Cardiac atrium fibroblast (primary cell): ENCODE results near the gene NOP10. TPM values are rescaled to one million over a fixed set of nuclear protein-coding genes. Genes with fewer than 3 reads are reported as not detected.

Experiments used
- total RNA-seq: library from RNA; depleted of rRNA; stranded (reverse); fragments of >200 nt; gene quantifications from 2 replicates; pipeline ENCODE4 v1.2.3, GENCODE V29; 2015

NOP10 gene
- total RNA-seq = 227 and 279 TPM in 2 replicates

DNA sequence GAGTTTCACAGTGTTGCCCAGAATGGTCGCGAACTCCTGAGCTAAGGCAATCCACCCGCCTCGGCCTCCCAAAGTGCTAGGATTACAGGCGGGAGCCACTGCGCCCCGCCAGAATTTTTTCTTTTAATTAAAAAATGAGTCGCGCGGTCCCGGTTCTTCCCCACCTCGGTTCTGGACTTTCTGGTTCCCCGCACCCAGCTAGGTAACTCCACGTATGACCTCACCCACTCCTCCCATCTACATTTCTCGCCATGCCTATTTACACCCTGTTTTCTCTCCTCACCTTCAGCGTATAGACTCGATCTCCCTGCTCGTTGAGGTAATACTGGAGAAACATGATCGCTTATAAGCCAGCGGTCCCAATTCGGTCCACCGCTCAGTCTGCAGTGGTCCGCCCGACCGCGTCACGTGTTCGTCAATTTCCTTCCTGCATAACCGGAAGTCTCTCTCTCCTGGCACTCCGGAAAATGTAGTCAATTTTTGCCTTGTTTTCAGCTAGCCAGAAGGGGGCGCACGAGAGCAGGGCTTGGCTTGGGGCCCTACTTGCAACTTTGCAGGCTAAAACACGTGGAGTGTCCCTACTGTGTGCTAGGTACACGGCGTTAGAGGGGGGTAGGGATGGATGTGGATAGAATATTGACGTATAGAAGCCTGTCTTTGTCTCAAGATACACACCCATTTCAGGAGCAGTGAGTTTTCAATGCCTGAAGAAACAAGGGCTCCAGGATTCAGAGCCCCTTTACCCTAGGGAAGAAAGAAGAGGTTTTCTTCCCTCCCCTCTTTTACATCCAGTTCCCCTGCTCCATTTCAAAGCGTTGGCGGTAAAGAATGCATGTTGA, at the start of gene NOP10, which contains the start of gene NUTM1:
Gene NOP10, minus strand, starts transcription at position 400 of the 839 bp plus-strand sequence. Its CDS starts 63 bp downstream, at position 337.
Gene NUTM1, plus strand, starts transcription at position 579 of the 839 bp plus-strand sequence. CDS start 382 bp downstream, outside the sequence.

DNA sequence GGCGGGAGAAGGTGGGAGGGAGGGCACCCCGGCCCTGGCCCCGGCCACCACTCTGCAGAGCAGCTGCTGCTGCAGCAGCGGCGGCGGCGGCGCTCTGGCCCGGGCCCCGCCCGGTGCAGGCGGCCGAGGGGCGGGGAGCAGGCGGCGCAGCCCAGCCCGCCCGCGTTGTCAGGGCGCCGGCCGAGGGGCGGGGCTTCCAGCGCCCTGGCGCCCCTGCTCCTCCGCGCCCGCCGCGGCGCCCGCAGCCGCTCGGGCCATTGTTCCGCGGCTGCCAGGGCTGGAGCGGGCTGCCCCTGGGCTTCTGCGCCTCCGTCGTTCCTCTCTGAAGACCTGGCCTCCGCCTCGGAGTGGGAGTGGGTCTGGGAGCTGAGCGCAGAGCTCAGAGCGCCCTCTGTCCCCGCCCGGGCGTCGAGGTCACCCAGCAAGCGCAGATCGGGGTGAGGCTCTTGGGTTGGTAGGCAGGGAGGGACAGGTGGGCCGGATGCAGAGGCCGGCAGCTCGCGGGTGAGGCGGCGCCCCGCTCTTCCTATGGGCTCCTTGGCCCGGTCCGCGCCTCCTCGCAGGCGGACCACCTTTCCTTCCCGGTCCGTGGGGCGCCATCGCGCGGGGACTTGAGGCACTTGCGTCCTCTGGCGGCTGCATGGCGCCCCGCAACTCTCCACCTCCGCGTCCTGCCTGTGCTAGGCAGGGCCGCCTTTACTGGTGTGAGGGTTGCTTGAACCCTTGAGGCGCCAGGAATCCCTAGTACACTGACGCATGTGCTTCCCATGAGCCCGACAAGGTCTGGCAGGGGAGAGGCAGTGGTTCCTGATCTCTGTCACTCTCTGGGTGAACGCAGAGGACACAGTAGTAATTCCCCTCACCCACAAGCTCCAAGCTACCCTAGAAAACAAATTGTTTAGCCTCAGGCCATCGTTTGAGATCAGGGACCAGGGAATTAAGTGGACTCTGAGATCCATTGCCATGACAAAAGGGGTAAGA, 24.5 kb upstream of the NOP10 start, which contains the start of gene LPCAT4:
Gene LPCAT4, minus strand, starts transcription at position 96 of the 981 bp plus-strand sequence. CDS start 96 bp downstream, outside the sequence.

DNA sequence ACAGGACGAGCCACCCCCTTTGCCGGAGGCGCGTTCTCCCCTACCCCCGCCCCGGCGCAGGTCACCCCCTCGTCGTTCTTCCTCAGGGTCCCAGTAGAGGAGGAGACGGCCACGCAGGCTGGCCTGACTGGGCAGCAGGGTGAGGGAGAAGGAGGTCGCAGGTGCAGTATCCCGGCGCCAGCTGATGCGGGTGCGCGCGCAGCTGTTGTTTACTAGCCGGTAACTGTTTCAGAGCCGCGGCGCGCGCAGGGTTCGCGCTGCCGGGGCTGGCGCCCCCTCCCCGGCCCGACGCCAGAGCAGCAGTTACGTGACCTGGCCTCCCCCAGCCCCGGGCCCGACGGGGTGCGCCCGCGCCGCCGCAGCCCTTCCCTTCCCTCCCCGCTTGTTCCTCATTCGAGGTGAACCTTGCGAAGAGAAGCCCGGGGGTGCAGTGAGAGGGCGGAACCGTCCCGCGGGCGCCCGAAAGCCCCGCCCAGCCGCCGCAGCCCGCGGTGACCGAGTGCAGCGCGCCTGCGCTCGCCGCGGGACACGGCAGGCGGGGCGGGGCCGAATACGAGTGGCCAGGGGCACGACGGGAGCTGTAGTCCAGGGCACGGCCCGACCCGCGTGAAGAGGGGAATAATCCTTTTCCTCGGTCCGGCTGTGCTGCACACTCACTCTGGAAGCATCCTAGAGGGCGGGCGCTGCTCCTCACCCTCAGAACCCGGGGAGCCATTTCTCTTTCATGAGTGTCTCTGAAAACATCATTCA, 5.2 kb downstream of the NOP10 start, which contains the start of gene SLC12A6:
Gene SLC12A6, minus strand, starts transcription at position 225 of the 750 bp plus-strand sequence. CDS start 1,101 bp downstream, outside the sequence.

Other genes with a start within 250 kb of the NOP10 start
- 43.0 and 68.5 TPM in 2 replicates for gene EMC7, start 241.3 kb downstream of the NOP10 start, total RNA-seq
- 1.4 and 1.9 TPM in 2 replicates for gene PGBD4, start 241.1 kb downstream of the NOP10 start, total RNA-seq
- 33.2 and 36.0 TPM in 2 replicates for gene KATNBL1, start 133.0 kb downstream of the NOP10 start, total RNA-seq
- gene EMC4, start 118.1 kb downstream of the NOP10 start, total RNA-seq = 166 and 184 TPM in 2 replicates
- gene SLC12A6, start 5.4 kb downstream of the NOP10 start, total RNA-seq = 7.8 and 9.9 TPM in 2 replicates
- not detected in 2 replicates for gene NUTM1, start 179 bp upstream of the NOP10 start, total RNA-seq
- gene LPCAT4, start 24.1 kb upstream of the NOP10 start, total RNA-seq = 10.7 and 12.8 TPM in 2 replicates
- 13.1 and 14.3 TPM in 2 replicates for gene GOLGA8A, start 94.7 kb upstream of the NOP10 start, total RNA-seq
- gene GOLGA8B, start 240.5 kb upstream of the NOP10 start, total RNA-seq = 1.6 and 22.2 TPM in 2 replicates